ENCODE measurements around the gene SNRNP48.

SNRNP48 gene

DNA sequence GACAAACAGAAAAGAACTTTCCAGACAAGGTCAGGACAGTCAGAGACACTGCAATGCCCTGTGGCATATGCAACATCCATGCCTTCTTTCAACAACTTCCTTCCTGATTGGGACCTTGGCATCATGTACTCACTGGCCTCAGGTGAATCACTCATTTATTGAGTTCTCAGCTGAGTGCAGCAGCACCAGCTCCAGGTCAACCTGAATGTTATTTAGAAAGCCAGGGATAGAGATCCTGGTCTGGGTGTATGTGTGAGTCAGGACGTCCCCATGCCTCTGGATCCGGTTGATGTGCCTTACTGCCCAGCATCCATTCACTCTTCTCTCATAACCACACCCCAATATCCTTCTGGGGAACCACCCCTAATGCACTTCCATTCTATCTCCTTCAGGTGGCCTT lies 54.4 kb downstream of the SNRNP48 start:
- DNase-seq (ENCODE audit: low spot score) = no peak

DNA sequence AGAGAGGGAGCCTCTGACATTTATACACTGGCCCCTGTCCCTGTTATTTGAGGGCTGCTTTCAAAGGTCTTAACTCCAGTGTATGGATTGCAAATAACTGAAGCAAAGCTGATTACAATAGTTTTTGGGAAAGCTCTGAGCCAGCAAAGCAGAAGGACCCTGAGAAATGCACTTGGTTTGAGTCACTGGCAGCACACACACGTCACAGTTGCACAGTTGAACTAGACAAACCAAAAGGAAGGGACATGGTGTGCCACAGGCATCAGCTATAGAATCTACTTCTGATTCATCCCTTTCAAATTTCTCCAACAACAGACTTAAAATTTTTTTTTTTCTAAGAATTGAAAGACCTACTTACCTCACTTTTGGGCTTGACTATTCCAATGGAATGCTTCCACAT lies 56.4 kb downstream of the SNRNP48 start:
- DNase-seq (ENCODE audit: low spot score) = no peak

DNA sequence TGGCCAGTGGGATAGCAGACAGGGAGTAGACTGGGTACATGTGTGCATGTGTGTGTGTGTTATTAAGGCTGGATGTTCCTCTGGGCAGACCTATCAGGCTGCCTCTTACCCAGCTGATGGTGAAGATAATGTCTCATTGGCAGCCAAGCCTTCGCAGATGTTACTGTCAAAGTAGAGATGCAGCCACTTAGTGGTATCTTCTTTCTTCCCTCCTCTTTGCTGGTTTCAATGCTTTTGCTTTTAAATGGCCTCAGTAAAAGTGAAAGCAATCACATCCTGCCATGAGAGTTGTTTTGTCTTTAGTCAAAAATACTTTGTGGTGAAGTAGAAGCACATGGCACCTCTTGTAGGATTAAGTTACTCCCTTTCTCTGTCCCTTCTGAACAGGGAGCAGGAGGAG lies 57.5 kb downstream of the SNRNP48 start:
- no peak for DNase-seq (ENCODE audit: low spot score)

DNA sequence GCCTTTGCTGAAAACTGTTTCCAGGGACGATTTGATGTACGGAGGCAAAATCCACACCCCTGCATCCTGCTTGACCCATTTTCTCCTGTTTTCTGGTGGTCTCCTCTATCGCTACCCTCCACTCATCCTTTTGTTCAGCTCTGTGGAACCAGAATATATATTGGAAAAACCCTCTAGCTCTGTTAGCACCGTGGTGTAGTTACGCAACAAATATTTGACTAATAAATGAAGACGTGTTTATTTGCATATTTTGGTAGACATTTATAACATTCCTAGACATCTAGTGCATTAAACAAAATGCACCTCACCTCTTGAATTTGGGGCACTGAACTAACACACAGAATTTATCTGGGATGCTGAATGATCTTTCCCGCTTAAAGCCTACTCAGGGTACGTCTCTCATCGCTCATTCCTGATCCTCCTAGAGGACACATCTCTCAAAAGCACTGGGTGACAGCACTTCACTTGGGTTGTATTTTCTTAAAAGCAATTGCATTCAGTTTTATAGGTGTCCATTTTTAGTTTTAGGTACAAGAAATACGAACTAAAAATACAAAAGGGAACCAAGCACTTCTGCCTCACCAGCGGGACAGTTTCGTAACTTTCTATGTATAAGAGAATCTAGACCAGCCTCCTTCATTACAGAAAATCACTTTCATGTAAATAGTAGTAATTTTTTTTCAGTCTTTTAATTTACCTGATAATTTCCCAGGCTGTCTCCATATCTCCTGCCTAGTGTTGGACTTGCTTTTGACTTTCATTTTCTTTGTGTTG lies 59.2 kb downstream of the SNRNP48 start:
- no peak for DNase-seq (ENCODE audit: low spot score)

DNA sequence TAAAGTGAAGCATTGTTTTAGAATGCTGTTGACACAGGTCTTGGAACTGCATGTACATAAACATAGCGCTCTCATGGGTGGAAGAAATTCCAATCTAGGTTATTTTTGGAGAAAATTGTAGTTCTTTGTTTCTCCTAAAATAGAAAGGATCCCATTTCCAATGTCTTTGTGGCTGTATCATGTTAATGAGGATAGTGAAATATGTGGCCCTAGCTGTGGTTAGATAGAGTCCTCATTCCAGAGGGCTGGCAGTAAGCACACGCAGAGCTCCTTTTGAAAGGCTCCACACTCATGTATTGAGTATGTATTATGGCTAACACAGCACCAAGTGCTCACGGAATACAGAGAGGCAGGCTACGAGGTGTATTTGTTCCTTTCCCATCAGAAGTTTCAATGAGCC lies 60.9 kb downstream of the SNRNP48 start:
- DNase-seq (ENCODE audit: low spot score) = no peak

DNA sequence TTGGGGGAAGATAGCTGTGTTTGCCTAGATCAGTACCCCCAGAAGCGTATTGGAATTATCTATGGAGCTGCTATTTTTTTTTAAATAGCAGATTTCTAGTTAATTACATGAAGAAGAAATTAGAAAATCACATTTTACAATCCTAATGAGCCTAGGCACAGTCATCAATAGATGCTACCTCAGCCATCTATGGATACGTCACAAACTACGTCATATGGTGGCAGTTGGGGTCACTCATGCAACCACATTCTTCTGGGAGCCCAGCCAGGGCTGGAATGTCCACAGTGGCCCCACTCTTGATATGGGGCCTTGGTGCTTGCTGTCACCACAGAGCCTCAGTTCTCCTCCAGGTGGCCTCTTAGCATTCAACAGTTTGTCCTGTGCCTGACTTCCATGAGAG lies 63.0 kb downstream of the SNRNP48 start:
- DNase-seq (ENCODE audit: low spot score) = no peak

DNA sequence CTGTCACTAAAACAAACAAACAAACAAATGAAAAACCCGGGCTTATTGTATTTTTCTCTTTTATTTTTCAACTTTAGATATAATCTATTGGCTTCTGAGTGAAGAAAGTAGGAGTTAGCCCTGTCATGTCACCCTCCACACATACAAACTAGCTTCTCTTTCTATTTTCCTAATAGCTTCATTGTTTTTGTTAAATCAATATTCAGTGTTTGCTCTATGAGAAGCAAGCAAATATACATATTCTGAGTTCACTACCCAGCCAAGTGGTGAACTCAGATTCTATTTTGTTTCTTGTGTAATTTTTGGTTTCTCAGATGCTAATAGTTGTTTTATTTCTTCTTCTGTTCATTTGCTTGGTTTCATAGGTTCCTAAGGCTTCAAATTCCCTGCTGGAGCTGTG lies 66.4 kb downstream of the SNRNP48 start:
- DNase-seq (ENCODE audit: low spot score) = no peak

DNA sequence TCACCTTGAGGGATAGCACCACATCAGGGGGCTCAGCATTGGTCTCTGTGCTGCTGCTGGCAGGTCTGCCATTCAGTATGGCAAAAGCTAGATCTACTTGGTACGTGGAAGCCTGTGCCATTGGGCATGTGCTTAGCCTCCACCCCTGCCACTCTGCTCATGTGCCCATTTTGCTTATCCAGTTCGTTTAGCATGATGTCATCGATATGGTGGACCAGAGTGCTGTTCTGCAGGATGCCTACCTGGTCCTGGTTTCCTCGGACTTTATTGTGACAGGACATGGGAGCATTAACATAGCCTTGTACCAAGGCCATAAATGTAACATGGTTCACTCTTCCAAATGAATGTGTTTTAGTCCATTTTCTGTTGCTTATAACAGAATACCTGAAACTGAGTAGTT lies 68.5 kb downstream of the SNRNP48 start:
- no peak for DNase-seq (ENCODE audit: low spot score)

DNA sequence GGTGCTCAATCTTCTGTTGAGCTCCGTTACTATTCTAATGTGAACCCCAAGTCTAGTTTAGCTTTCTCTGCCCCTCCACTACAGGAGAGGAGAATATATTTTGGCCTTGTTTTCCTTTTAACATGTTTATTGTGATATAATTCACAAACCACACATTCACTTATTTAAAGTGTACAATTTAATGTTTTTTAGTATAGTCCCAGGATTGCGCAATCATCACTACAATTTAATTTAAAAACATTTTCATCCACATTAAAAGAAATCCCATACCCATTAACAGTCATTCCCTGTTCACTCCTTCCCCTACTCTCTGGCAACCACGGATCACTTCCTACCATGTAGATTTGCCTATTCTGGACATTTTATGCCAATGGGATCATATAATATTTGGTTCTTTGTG lies 71.4 kb downstream of the SNRNP48 start:
- DNase-seq (ENCODE audit: low spot score) = no peak

All from pons (tissue), 1 donor.